CD4-positive, alpha-beta T cell treated with Interleukin-15 for 4 hours (primary cell): ENCODE measurements around the gene OSM.

ENCODE experiments used
- DNase-seq: peaks from one replicate; pipeline ENCODE4 v3.0.0-alpha.2; 2020; ENCODE audit warnings: low spot score

OSM gene

GRCh38 chr22:30285176-30285845 is 18.7 kb upstream of the OSM start:
- DNase-seq: no peak

GRCh38 chr22:30284666-30285065 is 18.0 kb upstream of the OSM start:
- no peak for DNase-seq

GRCh38 chr22:30284172-30284571 is 17.5 kb upstream of the OSM start:
- DNase-seq: no peak

GRCh38 chr22:30283342-30283741 is 16.7 kb upstream of the OSM start:
- no peak for DNase-seq

GRCh38 chr22:30282616-30283046 is 16.0 kb upstream of the OSM start:
- no peak for DNase-seq

GRCh38 chr22:30280505-30280904 is 13.9 kb upstream of the OSM start:
- DNase-seq: no peak

GRCh38 chr22:30279932-30280331 is 13.3 kb upstream of the OSM start:
- no peak for DNase-seq

- no peak for DNase-seq
Measured at GRCh38 chr22:30279046-30279788, 12.6 kb upstream of the OSM start.

- no peak for DNase-seq
Measured at GRCh38 chr22:30277547-30278344, 11.1 kb upstream of the OSM start.

GRCh38 chr22:30276039-30276438 is 9.4 kb upstream of the OSM start:
- no peak for DNase-seq

GRCh38 chr22:30275625-30276024 is 9.0 kb upstream of the OSM start:
- DNase-seq: peak; percentile 37

GRCh38 chr22:30274437-30274812 is 7.8 kb upstream of the OSM start:
- DNase-seq: no peak

GRCh38 chr22:30273711-30274436 is 7.2 kb upstream of the OSM start:
- no peak for DNase-seq

- no peak for DNase-seq
Measured at GRCh38 chr22:30272781-30273601, 6.3 kb upstream of the OSM start.

- no peak for DNase-seq
Measured at GRCh38 chr22:30270832-30271231, 4.2 kb upstream of the OSM start.

- DNase-seq: no peak
Measured at GRCh38 chr22:30268331-30268730, 1.7 kb upstream of the OSM start.

- DNase-seq: peak; percentile 66
Measured at GRCh38 chr22:30267382-30268302, 991 bp upstream of the OSM start.

GRCh38 chr22:30265823-30266444 is 717 bp downstream of the OSM start:
- DNase-seq: peak; percentile 76

- no peak for DNase-seq
Measured at GRCh38 chr22:30265131-30265720, 1.4 kb downstream of the OSM start.
